Measurements from ENCODE around the gene KCNQ1. TPM values are rescaled to one million over a fixed set of nuclear protein-coding genes. Genes with fewer than 3 reads are reported as not detected.

Gene KCNQ1
- polyA plus RNA-seq, 1 donor from 2014 or later: not detected

GRCh38 chr11:2590131-2590964 lies 145.5 kb downstream of the KCNQ1 start:
- H3K27ac ChIP-seq (ENCODE audit: low read length): no peak overlapping the region
- no peaks in the 10 kb centered on the region for H3F3A ChIP-seq (ENCODE audit: insufficient read depth, low read length, poor library complexity, severe bottlenecking)
- no peaks in the 10 kb centered on the region for H3K36me3 ChIP-seq (ENCODE audit: insufficient read depth, low read length)
- no peaks in the 10 kb centered on the region for H3K9me2 ChIP-seq (ENCODE audit: insufficient read depth, low read length)
- TF ChIP-seq TAF1 (IDR thresholded peaks at IDR 0.05; ENCODE audit: low read depth) (no peak), CTCF (IDR thresholded peaks at IDR 0.05; ENCODE audit: poor library complexity, severe bottlenecking) (no peak), SMC3 (conservative IDR thresholded peaks at IDR 0.05; ENCODE audit: poor library complexity) (no peak), MXI1 (conservative IDR thresholded peaks at IDR 0.05; ENCODE audit: poor library complexity, severe bottlenecking) (no peak), RAD21 (conservative IDR thresholded peaks at IDR 0.05) (no peak), EP300 (conservative IDR thresholded peaks at IDR 0.05; ENCODE audit: poor library complexity, severe bottlenecking) (no peak), REST (IDR thresholded peaks at IDR 0.05; ENCODE audit: borderline replicate concordance) (no peak), EZH2 (IDR thresholded peaks at IDR 0.05; ENCODE audit: borderline replicate concordance, insufficient read depth, low read length, poor library complexity, severe bottlenecking) (no peak), POLR2AphosphoS5 (IDR thresholded peaks at IDR 0.05) (no peak)
- H3K27me3 ChIP-seq (ENCODE audit: insufficient read depth, low read depth, low read length): no peaks in the 10 kb centered on the region
- H3K79me2 ChIP-seq (replicated peaks; ENCODE audit: insufficient read depth, low read length): no peaks in the 10 kb centered on the region
- peaks cover 3% of the 10 kb centered on the region for H3K9me3 ChIP-seq (ENCODE audit: low read length)
- H4K20me1 ChIP-seq (ENCODE audit: insufficient read depth): no peaks in the 10 kb centered on the region
- no peak overlapping the region for H2AFZ ChIP-seq (ENCODE audit: low read depth, low read length)
- H3K4me2 ChIP-seq (ENCODE audit: low read length): no peak overlapping the region
- H3K9ac ChIP-seq (ENCODE audit: low read length): no peak overlapping the region
- H3K4me3 ChIP-seq (ENCODE audit: low read length): no peak overlapping the region

GRCh38 chr11:2590965-2591754 lies 146.4 kb downstream of the KCNQ1 start:
- Histone ChIP-seq H3K9me3 (ENCODE audit: low read length) (peaks cover 3% of the 10 kb centered on the region), H3K9me2 (ENCODE audit: insufficient read depth, low read length) (no peaks in the 10 kb centered on the region), H3K79me2 (replicated peaks; ENCODE audit: insufficient read depth, low read length) (no peaks in the 10 kb centered on the region), H3K36me3 (ENCODE audit: insufficient read depth, low read length) (no peaks in the 10 kb centered on the region), H4K20me1 (ENCODE audit: insufficient read depth) (no peaks in the 10 kb centered on the region), H3K27me3 (ENCODE audit: insufficient read depth, low read depth, low read length) (no peaks in the 10 kb centered on the region), H2AFZ (ENCODE audit: low read depth, low read length) (no peak overlapping the region), H3K4me2 (ENCODE audit: low read length) (no peak overlapping the region), H3K9ac (ENCODE audit: low read length) (no peak overlapping the region), H3K27ac (ENCODE audit: low read length) (no peak overlapping the region), H3K4me3 (ENCODE audit: low read length) (no peak overlapping the region), H3F3A (ENCODE audit: insufficient read depth, low read length, poor library complexity, severe bottlenecking) (no peaks in the 10 kb centered on the region)
- TF ChIP-seq REST (IDR thresholded peaks at IDR 0.05; ENCODE audit: borderline replicate concordance): no peak
- TF ChIP-seq TAF1 (IDR thresholded peaks at IDR 0.05; ENCODE audit: low read depth): no peak
- no peak for TF ChIP-seq RAD21 (conservative IDR thresholded peaks at IDR 0.05)
- TF ChIP-seq EP300 (conservative IDR thresholded peaks at IDR 0.05; ENCODE audit: poor library complexity, severe bottlenecking): no peak
- no peak for TF ChIP-seq POLR2AphosphoS5 (IDR thresholded peaks at IDR 0.05)
- TF ChIP-seq CTCF (IDR thresholded peaks at IDR 0.05; ENCODE audit: poor library complexity, severe bottlenecking): no peak
- TF ChIP-seq EZH2 (IDR thresholded peaks at IDR 0.05; ENCODE audit: borderline replicate concordance, insufficient read depth, low read length, poor library complexity, severe bottlenecking): no peak
- TF ChIP-seq MXI1 (conservative IDR thresholded peaks at IDR 0.05; ENCODE audit: poor library complexity, severe bottlenecking): no peak
- TF ChIP-seq SMC3 (conservative IDR thresholded peaks at IDR 0.05; ENCODE audit: poor library complexity): no peak

Data from neural cell (in vitro differentiated cells).